ENCODE measurements around the gene ACOT13. TPM values are rescaled to one million over a fixed set of nuclear protein-coding genes. Genes with fewer than 3 reads are reported as not detected.

Gene ACOT13
- total and polyA plus RNA-seq, 2 of the 8 experiments (the other 6 are each of a cell fraction or from before 2014, with no cell fraction given) = 27.6 to 40.6 TPM

DNA sequence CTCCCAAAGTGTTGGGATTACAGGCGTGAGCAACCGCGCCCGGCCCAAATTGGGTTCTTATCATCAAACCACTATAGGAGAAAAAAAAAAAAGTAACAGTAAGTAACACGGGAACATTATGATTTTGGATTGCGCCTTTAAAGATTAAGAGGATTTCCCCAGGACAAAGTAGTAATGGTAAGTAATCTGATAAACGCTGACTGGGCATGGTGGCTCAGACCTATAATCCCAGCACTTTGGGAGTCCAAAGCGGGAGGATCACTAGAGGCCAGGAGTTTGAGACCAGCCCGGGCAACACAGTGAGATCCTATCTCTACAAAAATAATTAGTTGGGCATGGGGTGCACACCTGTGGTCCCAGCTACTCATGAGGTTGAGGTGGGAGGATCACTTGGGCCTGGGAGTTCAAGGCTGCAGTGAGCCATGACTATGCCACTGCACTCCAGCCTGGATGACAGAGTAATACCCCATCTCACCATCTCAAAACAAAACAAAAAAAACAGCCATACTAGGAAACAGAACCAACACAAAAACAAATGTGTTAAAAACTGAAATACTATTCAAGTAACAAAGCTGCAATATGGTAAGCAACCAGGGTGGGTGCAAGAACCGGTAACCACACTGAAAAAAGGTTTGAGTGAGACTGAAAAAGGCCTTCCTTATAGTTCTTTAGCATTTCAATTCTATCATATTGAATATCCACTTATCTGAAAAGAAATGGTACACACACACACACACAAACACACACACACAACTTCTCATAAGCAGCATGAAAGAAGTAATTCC is 43.8 kb downstream of the ACOT13 start:
- WGBS, 2 experiments (ENCODE audit: extremely low coverage in 1 of 2, insufficient coverage in 1 of 2, insufficient read length in 1 of 2, insufficient replicate concordance in 2 of 2, low coverage in 1 of 2, low lambda C conversion rate in 2 of 2, missing lambda C conversion rate in 1 of 2) = 93% methylated on average over 10 of the region's 10 CpGs; no CpG with 5 or more reads in 1 of the 2 experiments
- H3K79me2 ChIP-seq (ENCODE audit: control insufficient read depth in 1 of 2, insufficient read depth in 2 of 2, low read length in 2 of 2) = peaks cover 0 to 52% of the 10 kb centered on the region in 2 experiments; a peak in 2 of 4 replicates
- no peak overlapping the region for H2BK120ac ChIP-seq (replicated peaks; ENCODE audit: low read depth, low read length)
- H2AFZ ChIP-seq (ENCODE audit: low read length) = no peak overlapping the region
- H3K4ac ChIP-seq (replicated peaks; ENCODE audit: insufficient read length, low read depth, low read length) = no peak overlapping the region
- DNase-seq (ENCODE audit: low read depth in 1 of 2, low spot score in 2 of 2) (no peak), FAIRE-seq (no peak)
- H3K36me3 ChIP-seq (ENCODE audit: control insufficient read depth in 2 of 4, insufficient read depth in 4 of 4, low read length in 3 of 4) = peaks cover 35 to 100% (median 81%) of the 10 kb centered on the region in 4 experiments
- no peak overlapping the region for H3K18ac ChIP-seq (ENCODE audit: extremely low read depth, low read length)
- H3K9me3 ChIP-seq (ENCODE audit: insufficient read depth in 2 of 2, low read depth in 1 of 2, low read length in 1 of 2) = no peaks in the 10 kb centered on the region
- no peak overlapping the region for H3K4me2 ChIP-seq (ENCODE audit: insufficient read depth in 1 of 2, low read depth in 2 of 2, low read length in 2 of 2)
- no peak overlapping the region for H3K4me3 ChIP-seq (ENCODE audit: extremely low read depth in 1 of 4, insufficient read depth in 2 of 4, low read depth in 3 of 4, low read length in 4 of 4)
- no peak overlapping the region for H3K23ac ChIP-seq (ENCODE audit: insufficient read length)
- no peaks in the 10 kb centered on the region for H3K27me3 ChIP-seq (replicated peaks in 1 of 4; ENCODE audit: control insufficient read depth in 3 of 4, extremely low read depth in 1 of 4, insufficient read depth in 3 of 4, low read length in 3 of 4)
- TF ChIP-seq POLR2A (IDR thresholded peaks at IDR 0.05; ENCODE audit: control extremely low read depth in 1 of 2, low read depth in 2 of 2, low read length in 2 of 2) (no peak), RFX5 (IDR thresholded peaks at IDR 0.05; ENCODE audit: borderline replicate concordance, low read depth, low read length) (no peak), RAD21 (IDR thresholded peaks at IDR 0.05 in 1 of 2, conservative IDR thresholded peaks at IDR 0.05 in 1 of 2; ENCODE audit: low read depth in 2 of 2, low read length in 2 of 2) (no peak), RBBP5 (IDR thresholded peaks at IDR 0.05; ENCODE audit: borderline replicate concordance, low read depth, low read length) (no peak)
- TF ChIP-seq, protein P1, sequence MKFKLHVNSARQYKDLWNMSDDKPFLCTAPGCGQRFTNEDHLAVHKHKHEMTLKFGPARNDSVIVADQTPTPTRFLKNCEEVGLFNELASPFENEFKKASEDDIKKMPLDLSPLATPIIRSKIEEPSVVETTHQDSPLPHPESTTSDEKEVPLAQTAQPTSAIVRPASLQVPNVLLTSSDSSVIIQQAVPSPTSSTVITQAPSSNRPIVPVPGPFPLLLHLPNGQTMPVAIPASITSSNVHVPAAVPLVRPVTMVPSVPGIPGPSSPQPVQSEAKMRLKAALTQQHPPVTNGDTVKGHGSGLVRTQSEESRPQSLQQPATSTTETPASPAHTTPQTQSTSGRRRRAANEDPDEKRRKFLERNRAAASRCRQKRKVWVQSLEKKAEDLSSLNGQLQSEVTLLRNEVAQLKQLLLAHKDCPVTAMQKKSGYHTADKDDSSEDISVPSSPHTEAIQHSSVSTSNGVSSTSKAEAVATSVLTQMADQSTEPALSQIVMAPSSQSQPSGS (IDR thresholded peaks at IDR 0.05; ENCODE audit: low read length) = no peak
- ChIA-PET CTCF (ENCODE audit: partially characterized antibody) (interaction anchor here (0.6 to 1.4 kb wide), 3 partner anchors 127 to 294 kb away, joined by 3 to 4 read pairs (median 3); no protein-coding TSS in a partner anchor), POLR2A (ENCODE audit: partially characterized antibody) (interaction anchor here (0.7 to 3.2 kb wide), 8 partner anchors 8 to 304 kb away, joined by 3 to 19 read pairs (median 3); partner anchors contain the start of genes C6orf62 and GMNN)
- H2AK5ac ChIP-seq (ENCODE audit: low read depth, low read length) = no peak overlapping the region
- peaks cover 0 to 10% of the 10 kb centered on the region in 2 experiments for H4K20me1 ChIP-seq (replicated peaks in 1 of 2; ENCODE audit: control insufficient read depth in 1 of 2, insufficient read depth in 2 of 2, low read length in 2 of 2)
- H3K9ac ChIP-seq (replicated peaks in 1 of 4; ENCODE audit: extremely low read depth in 1 of 4, low read depth in 3 of 4, low read length in 3 of 4) = no peak overlapping the region
- H3K23me2 ChIP-seq (ENCODE audit: low read depth, low read length) = no peaks in the 10 kb centered on the region
- H2BK5ac ChIP-seq (ENCODE audit: low read depth, low read length) = no peak overlapping the region
- H3K4me1 ChIP-seq (replicated peaks in 1 of 4; ENCODE audit: control insufficient read depth in 3 of 4, insufficient read depth in 4 of 4, low read length in 3 of 4) = no peaks in the 10 kb centered on the region
- no peak overlapping the region for H2BK20ac ChIP-seq (ENCODE audit: low read length)
- H3K27ac ChIP-seq (ENCODE audit: low read depth, low read length) = no peak overlapping the region
- no peaks in the 10 kb centered on the region for H3K79me1 ChIP-seq (ENCODE audit: low read depth, low read length)
- H2BK12ac ChIP-seq (ENCODE audit: low read depth, low read length) = no peak overlapping the region
- H4K8ac ChIP-seq (ENCODE audit: extremely low read depth, insufficient read depth, low read length) = no peak overlapping the region
- no peak overlapping the region for H4K91ac ChIP-seq (replicated peaks; ENCODE audit: insufficient read length, low read length)
- no peak overlapping the region for H3K56ac ChIP-seq (replicated peaks; ENCODE audit: insufficient read length, low read depth, low read length)
- no peak overlapping the region for H3K14ac ChIP-seq (ENCODE audit: insufficient read length)
- no peak overlapping the region for H2BK15ac ChIP-seq (ENCODE audit: low read length)
- no peak overlapping the region for H4K5ac ChIP-seq (ENCODE audit: insufficient read length, low read depth, low read length)
